ENCODE results near the gene WDR20. TPM values are rescaled to one million over a fixed set of nuclear protein-coding genes. Genes with fewer than 3 reads are reported as not detected.

WDR20 gene
- total RNA-seq, 1 experiment from 2014 or later = 17.5 TPM

DNA sequence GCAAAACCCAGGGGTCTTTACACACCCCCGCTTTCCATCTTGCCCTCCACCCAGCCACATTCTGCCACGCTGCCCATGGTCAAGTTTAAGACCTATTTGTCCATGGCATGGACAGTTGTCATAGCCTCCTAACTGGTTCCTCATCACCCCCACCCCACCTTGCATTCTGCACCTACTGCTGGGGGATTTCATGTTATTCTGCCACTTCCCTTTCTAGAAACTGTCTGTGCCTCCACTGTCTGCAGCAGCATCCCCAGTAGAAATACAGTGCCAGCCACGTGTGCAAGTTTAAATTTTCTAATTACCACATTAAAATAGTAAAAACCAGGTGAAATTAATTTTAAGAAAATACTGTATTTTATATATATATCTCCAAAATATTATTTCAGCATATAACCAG is 63.2 kb downstream of the WDR20 start:
- DNase-seq (ENCODE audit: low read depth, low spot score) = no peak
- in situ Hi-C loops (cut with HindIII; ENCODE audit: low pct_unique_long_range_greater_than_20kb, low sequenced_read_pairs) = no loop called here

GRCh38 chr14:102203382-102203781 is 63.7 kb downstream of the WDR20 start:
- no peak for DNase-seq (ENCODE audit: low read depth, low spot score)
- in situ Hi-C loops (cut with HindIII; ENCODE audit: low pct_unique_long_range_greater_than_20kb, low sequenced_read_pairs) = no loop called here

DNA sequence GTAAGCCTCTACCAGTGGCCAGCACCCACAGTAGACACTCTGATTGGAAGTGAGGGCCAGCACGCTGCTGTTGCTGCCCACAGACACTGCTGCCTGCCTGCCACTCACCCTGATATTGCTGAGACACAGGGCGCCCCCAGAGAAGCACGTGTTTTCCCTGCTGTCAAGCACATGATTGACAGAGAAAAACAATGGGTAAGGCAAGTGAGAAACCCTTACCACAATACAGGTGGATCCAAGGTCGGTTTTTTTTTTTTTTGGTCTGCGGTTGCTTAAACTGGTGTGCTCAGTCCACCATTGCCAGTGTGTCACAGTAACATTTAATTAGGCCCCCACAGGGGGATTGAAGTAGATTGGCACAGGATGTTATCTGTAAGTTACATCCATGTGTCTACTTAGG is 65.9 kb downstream of the WDR20 start:
- in situ Hi-C loops (cut with HindIII; ENCODE audit: low pct_unique_long_range_greater_than_20kb, low sequenced_read_pairs) = no loop called here
- DNase-seq (ENCODE audit: low read depth, low spot score) = no peak

- in situ Hi-C loops (cut with HindIII; ENCODE audit: low pct_unique_long_range_greater_than_20kb, low sequenced_read_pairs) = no loop called here
- no peak for DNase-seq (ENCODE audit: low read depth, low spot score)
Observed at GRCh38 chr14:102206918-102207317, 67.2 kb downstream of the WDR20 start.

- DNase-seq (ENCODE audit: low read depth, low spot score) = no peak
- in situ Hi-C loops (cut with HindIII; ENCODE audit: low pct_unique_long_range_greater_than_20kb, low sequenced_read_pairs) = no loop called here
Observed at GRCh38 chr14:102207831-102208365, 68.2 kb downstream of the WDR20 start.

- DNase-seq (ENCODE audit: low read depth, low spot score) = no peak
- in situ Hi-C loops (cut with HindIII; ENCODE audit: low pct_unique_long_range_greater_than_20kb, low sequenced_read_pairs) = no loop called here
Observed at GRCh38 chr14:102208741-102209140, 69.0 kb downstream of the WDR20 start.

GRCh38 chr14:102209224-102209966 is 69.7 kb downstream of the WDR20 start:
- peak; percentile 88 for DNase-seq (ENCODE audit: low read depth, low spot score)
- in situ Hi-C loops (cut with HindIII; ENCODE audit: low pct_unique_long_range_greater_than_20kb, low sequenced_read_pairs) = no loop called here

DNA sequence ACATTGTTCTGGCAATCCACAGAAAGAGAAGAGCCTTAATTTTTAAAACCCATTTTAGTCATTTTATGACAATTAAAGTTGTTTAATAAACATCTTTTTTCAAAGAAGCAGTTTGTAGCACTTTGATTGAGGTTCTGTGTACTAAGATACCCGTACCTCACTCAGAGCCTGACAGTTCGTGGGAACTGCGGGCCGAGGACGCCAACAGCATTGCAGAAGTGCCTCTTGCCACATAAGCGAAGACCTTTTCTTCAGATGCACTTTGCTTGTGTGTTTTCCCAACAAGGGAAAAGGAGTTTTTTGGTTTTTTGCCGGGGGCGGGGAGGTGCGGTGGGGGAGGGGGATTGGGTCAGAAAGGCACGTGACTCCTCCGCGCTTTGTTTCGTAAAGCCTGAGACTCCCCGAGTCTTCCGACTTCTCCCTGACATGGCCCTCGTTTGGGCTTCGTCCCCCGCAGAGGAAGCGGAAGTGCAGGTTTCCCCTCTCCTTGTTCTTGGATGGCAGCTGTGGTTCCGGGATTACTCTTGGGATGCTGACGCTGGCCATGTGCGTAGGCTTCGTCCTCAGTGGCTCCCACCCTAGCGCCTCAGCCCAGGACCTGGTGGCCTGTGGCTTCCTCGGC is 70.8 kb downstream of the WDR20 start:
- DNase-seq (ENCODE audit: low read depth, low spot score) = no peak
- in situ Hi-C loops (cut with HindIII; ENCODE audit: low pct_unique_long_range_greater_than_20kb, low sequenced_read_pairs) = no loop called here

DNA sequence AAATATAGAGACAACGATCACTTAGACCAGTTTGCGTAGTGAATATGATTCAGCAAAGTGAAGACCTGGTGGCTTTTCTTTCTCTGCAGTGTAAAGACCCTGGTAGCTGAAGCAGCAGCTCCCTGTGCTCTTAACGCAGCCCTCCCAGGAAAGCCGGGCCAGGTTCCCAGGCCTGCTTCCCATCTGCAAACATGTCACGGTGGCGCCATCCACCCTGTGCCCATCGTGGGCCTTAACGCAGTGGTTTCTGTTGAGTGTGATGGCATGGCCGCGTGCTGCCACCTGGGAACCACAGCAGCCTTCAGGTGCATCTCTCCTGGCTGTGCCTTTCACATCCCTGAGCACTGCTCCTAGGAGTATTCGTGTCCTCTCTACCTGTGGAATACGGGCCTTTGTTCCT is 71.5 kb downstream of the WDR20 start:
- no peak for DNase-seq (ENCODE audit: low read depth, low spot score)
- in situ Hi-C loops (cut with HindIII; ENCODE audit: low pct_unique_long_range_greater_than_20kb, low sequenced_read_pairs) = no loop called here

DNA sequence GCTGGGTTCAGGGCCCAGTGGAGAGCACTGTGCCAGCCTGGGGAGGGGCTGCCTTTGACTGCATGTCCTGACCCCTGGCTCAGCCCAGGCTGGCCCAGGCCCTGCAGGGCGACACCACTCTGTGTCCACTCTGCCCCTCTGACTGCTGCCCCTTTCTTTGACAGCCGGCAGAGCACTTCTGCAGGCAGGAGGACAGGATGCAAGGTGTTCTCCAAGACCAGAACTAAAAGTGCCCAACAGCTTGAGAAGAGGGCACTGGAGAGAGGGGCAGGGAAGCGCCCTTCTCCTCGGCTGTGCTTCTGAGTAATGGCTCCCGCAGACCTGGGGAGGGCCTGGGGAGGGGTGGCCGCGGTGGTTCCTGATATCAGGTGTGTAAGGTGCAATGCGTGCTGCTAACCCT is 72.7 kb downstream of the WDR20 start:
- no peak for DNase-seq (ENCODE audit: low read depth, low spot score)
- in situ Hi-C loops (cut with HindIII; ENCODE audit: low pct_unique_long_range_greater_than_20kb, low sequenced_read_pairs) = no loop called here

- in situ Hi-C loops (cut with HindIII; ENCODE audit: low pct_unique_long_range_greater_than_20kb, low sequenced_read_pairs) = no loop called here
- DNase-seq (ENCODE audit: low read depth, low spot score) = no peak
Observed at GRCh38 chr14:102212845-102213244, 73.1 kb downstream of the WDR20 start.

DNA sequence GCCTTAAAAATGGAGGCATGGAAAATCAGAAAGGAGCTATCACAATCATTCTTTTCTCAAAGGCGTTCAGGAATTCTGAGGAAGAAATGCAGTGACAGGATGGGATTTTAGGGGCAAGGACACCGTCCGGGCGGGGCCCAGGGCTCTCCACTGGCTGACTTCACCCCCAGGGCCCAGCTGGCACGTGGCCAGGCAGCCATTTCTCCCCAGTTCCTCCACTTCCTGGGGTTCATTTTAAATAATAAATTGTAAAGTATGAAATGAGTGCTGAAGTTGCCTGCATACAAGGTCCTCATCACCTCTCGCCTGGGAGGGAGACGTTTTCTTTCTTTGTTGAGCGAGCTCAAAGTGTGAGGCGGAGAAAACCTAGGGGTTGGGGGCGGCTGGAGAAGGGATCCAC is 73.8 kb downstream of the WDR20 start:
- in situ Hi-C loops (cut with HindIII; ENCODE audit: low pct_unique_long_range_greater_than_20kb, low sequenced_read_pairs) = no loop called here
- no peak for DNase-seq (ENCODE audit: low read depth, low spot score)

- in situ Hi-C loops (cut with HindIII; ENCODE audit: low pct_unique_long_range_greater_than_20kb, low sequenced_read_pairs) = no loop called here
Observed at GRCh38 chr14:102213984-102214658, 74.4 kb downstream of the WDR20 start.

DNA sequence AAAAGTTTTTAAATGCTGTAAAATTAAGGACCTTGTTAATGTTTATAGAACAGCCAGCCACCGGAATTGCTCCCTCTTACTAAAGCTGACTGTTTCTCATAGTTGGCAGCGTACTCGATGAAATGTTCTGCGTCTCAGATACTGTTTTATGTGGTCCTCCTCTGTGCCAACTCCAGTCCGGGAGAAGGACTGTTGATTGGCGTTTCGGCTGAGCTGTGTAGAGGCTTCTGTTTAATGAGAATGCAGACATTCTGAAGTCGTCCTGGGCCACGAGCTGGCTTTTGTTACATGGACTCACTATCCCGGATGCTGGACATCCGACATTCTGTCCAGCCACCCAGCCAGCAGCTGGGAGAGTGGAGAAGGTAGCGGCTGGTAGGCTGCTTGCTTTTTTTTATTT is 75.4 kb downstream of the WDR20 start:
- in situ Hi-C loops (cut with HindIII; ENCODE audit: low pct_unique_long_range_greater_than_20kb, low sequenced_read_pairs) = no loop called here
- DNase-seq (ENCODE audit: low read depth, low spot score) = no peak

More at GRCh38 chr14:102213984-102214658, 74.4 kb downstream of the WDR20 start:
- peak; percentile 41 for DNase-seq (ENCODE audit: low read depth, low spot score)

- in situ Hi-C loops (cut with HindIII; ENCODE audit: low pct_unique_long_range_greater_than_20kb, low sequenced_read_pairs) = no loop called here
- no peak for DNase-seq (ENCODE audit: low read depth, low spot score)
Observed at GRCh38 chr14:102215576-102216250, 76.0 kb downstream of the WDR20 start.

DNA sequence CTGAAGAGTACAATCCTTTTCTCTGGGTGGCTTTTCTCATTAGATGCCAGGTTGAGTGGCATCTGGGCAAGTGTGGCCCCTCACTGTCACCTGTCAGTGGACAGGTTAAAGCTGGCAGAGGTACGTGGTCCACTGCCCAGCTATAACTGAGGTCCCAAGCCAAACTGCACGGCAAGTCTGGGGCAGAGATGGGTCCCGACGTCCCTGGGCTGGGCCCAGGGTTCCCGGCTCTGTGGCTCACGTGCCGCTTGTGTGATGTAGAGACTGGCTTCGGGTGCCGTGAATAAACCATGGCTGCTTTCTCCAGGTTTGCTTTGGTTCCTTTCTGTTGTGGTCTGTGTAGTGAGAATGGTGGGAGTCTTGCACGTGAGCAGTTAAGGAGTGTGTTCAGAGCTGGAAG is 77.7 kb downstream of the WDR20 start:
- in situ Hi-C loops (cut with HindIII; ENCODE audit: low pct_unique_long_range_greater_than_20kb, low sequenced_read_pairs) = no loop called here
- DNase-seq (ENCODE audit: low read depth, low spot score) = no peak

DNA sequence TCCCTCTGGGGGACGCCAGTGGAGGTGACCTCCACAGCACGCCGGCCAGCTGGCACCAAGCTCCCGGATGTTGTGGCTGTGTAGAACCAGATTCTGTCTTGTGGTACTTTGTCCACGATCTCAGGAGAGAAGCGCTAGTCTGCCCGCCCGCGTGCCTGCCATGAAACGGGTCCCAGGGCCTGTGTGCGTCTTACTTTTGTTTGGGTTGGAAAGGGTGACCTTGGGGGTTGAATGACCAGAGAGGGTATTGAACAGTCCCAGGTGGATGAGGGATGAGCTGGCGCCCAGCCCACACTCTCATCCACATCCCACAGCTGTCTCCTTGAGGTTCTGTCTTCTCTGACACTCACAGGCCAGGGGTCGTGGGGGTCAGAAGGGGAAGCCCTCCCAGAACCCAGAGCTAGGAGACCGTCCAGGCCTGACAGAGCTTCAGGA is 78.3 kb downstream of the WDR20 start:
- DNase-seq (ENCODE audit: low read depth, low spot score) = no peak
- in situ Hi-C loops (cut with HindIII; ENCODE audit: low pct_unique_long_range_greater_than_20kb, low sequenced_read_pairs) = no loop called here

- in situ Hi-C loops (cut with HindIII; ENCODE audit: low pct_unique_long_range_greater_than_20kb, low sequenced_read_pairs) = no loop called here
- DNase-seq (ENCODE audit: low read depth, low spot score) = no peak
Observed at GRCh38 chr14:102218688-102219087, 79.0 kb downstream of the WDR20 start.
